Heart left ventricle (tissue), 16 donors: ENCODE data around the gene C5orf52. TPM values are rescaled to one million over a fixed set of nuclear protein-coding genes. Genes with fewer than 3 reads are reported as not detected.

Experiments
- ATAC-seq, 4 donors: fragments of 200-7000 bp; cut with Tn5 transposase; one replicate each; pipeline ENCODE4 v1.9.1; 2020 to 2022; ENCODE audit warnings: moderate library complexity in 4 of 4, mild to moderate bottlenecking in 3 of 4, moderate number of reproducible peaks in 1 of 4
- DNase-seq, 5 donors: peaks; one replicate each; pipeline ENCODE4 v3.0.0-alpha.2; 2020
- H3K27ac ChIP-seq, 12 donors: fragments of 200-600 bp; sonication (generic) in 4 of 12; one replicate each; pipeline versions ENCODE4 v1.5.0 to v1.8.0; 2016 to 2022; ENCODE audit warnings: mild to moderate bottlenecking in 2 of 12
- H3K27me3 ChIP-seq, 9 donors: fragments of 200-600 bp; sonication (generic) in 2 of 9; one replicate each; pipeline versions ENCODE4 v1.5.1 to v1.8.0; 2016 to 2022; ENCODE audit warnings: mild to moderate bottlenecking in 3 of 9
- H3K36me3 ChIP-seq, 9 donors: fragments of 200-600 bp; sonication (generic) in 2 of 9; one replicate each; pipeline versions ENCODE4 v1.5.0 to v1.8.0; 2018 to 2022; ENCODE audit warnings: mild to moderate bottlenecking in 2 of 9
- H3K4me1 ChIP-seq, 12 donors: fragments of 200-600 bp; sonication (generic) in 4 of 12; one replicate each; pipeline versions ENCODE4 v1.5.0 to v1.8.0; 2016 to 2022; ENCODE audit warnings: mild to moderate bottlenecking in 3 of 12
- H3K4me3 ChIP-seq, 12 donors: fragments of 200-600 bp; sonication (generic) in 4 of 12; one replicate each; pipeline versions ENCODE4 v1.5.0 to v1.8.0; 2017 to 2022; ENCODE audit warnings: mild to moderate bottlenecking in 9 of 12, moderate library complexity in 4 of 12
- H3K9me3 ChIP-seq, 12 donors: fragments of 200-600 bp; sonication (generic) in 4 of 12; one replicate each; pipeline versions ENCODE4 v1.5.0 to v1.8.0; 2016 to 2022; ENCODE audit warnings: mild to moderate bottlenecking in 1 of 12
- POLR2A ChIP-seq, 2 donors: fragments of 450-650 bp; IDR thresholded peaks; one replicate each; pipeline ENCODE4 v1.6.1; 2017; ENCODE audit warnings: antibody characterized with exemption in 2 of 2, mild to moderate bottlenecking in 2 of 2, moderate library complexity in 2 of 2
- WGBS, 4 donors: extraction: QIAGEN DNeasy Blood & Tissue Kit in 2 of 4; methylation state at CpG; one replicate each; pipeline versions ENCODE4 v1.1.5 to v1.1.7; 2013 to 2018; 5-methylcytosine and 5-hydroxymethylcytosine counted together
- intact Hi-C, 10 donors: fragments of 100-400 bp; cut with DNase I; formaldehyde crosslinking; loops; one replicate each; pipeline versions ENCODE4 v1.11.1 to v1.14.2; 2022
- polyA plus RNA-seq, 2 donors: library from polyadenylated mRNA; stranded (reverse); fragments of 200-250 nt; gene quantifications; one replicate each; pipeline ENCODE4 v1.2.3, GENCODE V29; 2013
- total RNA-seq, 9 donors: library from RNA; depleted of rRNA in 2 of 9; stranded (reverse); fragments of >200 nt in 2 of 9; fragmentation: NEBNext Ultra II Directional in 3 of 9; extraction: Animal tissue kit (Norgen Biotek cat#: 25700) in 3 of 9; gene quantifications; one replicate each; pipeline versions ENCODE4 v1.1.0 to v1.2.4, GENCODE V29; 2016 to 2023
- TF ChIP-seq, protein P1 (sequence below), 12 donors: fragments of 200-600 bp; sonication (generic) in 4 of 12; IDR thresholded peaks; one replicate each; pipeline versions ENCODE4 v1.5.0 to v1.8.0; 2018 to 2022; ENCODE audit warnings: antibody characterized with exemption in 12 of 12, mild to moderate bottlenecking in 5 of 12
- donor health status: ischemic (EF 13 %, LVEDD 7.1; RV severe dilation, severe dysfunction).
- donor health status: healthy with polysubstance abuse.
- donor health status: DM: no; HTN: yes; CAD: no.
- donor health status: DM: no; HTN: no; CAD: no.
- donor health status: ischemic (EF 25% LVEDD 6.9; RV normal size, moderate dysfunction).
- donor health status: ischemic (EF 25% LVEDD 5.7; RV mildly dilated, moderate dysfunction).
- donor health status: healthy.
- donor health status: DM: yes; HTN: yes; CAD: no.
- donor health status: ischemic (EF 35%, LVEDD 5.7; RV mildly dilated, moderate dysfunction).
- donor health status: nonischemic (EF 11% LVEDD 7.7; RV severe dilation, severe dysfunction).
- donor health status: DM: yes; HTN: yes; CAD: no.
- donor health status: PGD.
- donor health status: ischemic (EF 29% LVEDD 5.4; RV normal size, mild dysfunction).
- donor health status: nonischemic (EF 23%, LVEDD 6.1; RV moderate dilation, normal function).

Gene C5orf52
- total and polyA plus RNA-seq, 11 donors = not detected

DNA sequence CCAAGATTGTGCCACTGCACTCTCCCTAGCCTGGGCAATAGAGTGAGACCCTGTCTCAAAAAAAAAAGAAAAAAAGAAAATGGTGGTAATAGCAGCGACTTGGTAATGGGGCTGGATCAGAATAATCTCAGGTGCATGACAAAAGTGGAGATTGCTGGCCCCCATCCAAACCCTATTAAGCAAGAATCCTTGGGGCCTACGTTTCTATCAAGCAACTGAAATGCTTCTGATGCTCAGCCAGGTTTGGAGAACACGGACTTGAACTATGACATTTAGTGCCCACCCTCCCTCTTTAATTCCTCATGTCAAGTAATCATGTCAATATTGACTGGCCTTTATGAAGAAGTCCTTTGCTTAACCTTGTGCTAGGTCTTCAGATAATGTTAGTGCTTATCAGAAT lies 6.6 kb downstream of the C5orf52 start:
- no peaks in the 10 kb centered on the region for H3K36me3 ChIP-seq
- TF ChIP-seq POLR2A (IDR thresholded peaks at IDR 0.05) = no peak
- TF ChIP-seq, protein P1, sequence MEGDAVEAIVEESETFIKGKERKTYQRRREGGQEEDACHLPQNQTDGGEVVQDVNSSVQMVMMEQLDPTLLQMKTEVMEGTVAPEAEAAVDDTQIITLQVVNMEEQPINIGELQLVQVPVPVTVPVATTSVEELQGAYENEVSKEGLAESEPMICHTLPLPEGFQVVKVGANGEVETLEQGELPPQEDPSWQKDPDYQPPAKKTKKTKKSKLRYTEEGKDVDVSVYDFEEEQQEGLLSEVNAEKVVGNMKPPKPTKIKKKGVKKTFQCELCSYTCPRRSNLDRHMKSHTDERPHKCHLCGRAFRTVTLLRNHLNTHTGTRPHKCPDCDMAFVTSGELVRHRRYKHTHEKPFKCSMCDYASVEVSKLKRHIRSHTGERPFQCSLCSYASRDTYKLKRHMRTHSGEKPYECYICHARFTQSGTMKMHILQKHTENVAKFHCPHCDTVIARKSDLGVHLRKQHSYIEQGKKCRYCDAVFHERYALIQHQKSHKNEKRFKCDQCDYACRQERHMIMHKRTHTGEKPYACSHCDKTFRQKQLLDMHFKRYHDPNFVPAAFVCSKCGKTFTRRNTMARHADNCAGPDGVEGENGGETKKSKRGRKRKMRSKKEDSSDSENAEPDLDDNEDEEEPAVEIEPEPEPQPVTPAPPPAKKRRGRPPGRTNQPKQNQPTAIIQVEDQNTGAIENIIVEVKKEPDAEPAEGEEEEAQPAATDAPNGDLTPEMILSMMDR (IDR thresholded peaks at IDR 0.05) = no peak
- 67 to 76% (median 72%) methylated on average over 3 of the region's 3 CpGs for WGBS, 4 donors
- DNase-seq (no peak), ATAC-seq (no peak)
- intact Hi-C loops = no loop called here
- H3K27me3 ChIP-seq = no peaks in the 10 kb centered on the region
- no peak overlapping the region for H3K27ac ChIP-seq
- H3K9me3 ChIP-seq = no peaks in the 10 kb centered on the region
- no peaks in the 10 kb centered on the region for H3K4me1 ChIP-seq
- H3K4me3 ChIP-seq = no peak overlapping the region

DNA sequence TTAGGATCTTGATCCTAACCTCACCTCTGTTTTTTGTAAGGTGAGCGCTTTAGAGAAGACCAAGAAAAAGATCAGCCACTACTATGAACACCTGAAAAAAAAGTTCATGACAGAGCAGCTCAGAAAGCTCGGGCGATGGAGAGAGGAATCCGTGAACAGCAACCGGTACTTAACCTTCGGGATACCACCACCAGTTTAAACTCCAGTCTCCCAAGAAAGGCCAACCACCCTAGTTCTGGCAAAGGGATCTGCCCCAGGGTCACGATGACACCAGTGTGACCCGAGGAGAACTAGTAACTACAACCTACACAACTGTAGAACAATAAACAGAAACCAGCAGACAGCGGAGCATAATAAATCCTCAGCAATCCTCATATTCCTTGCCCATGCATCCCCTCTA lies 8.5 kb downstream of the C5orf52 start:
- no peaks in the 10 kb centered on the region for H3K36me3 ChIP-seq
- no peak for DNase-seq
- no peak for TF ChIP-seq POLR2A (IDR thresholded peaks at IDR 0.05)
- TF ChIP-seq, protein P1 (IDR thresholded peaks at IDR 0.05) = no peak
- H3K27me3 ChIP-seq = no peaks in the 10 kb centered on the region
- no peak overlapping the region for H3K27ac ChIP-seq
- H3K9me3 ChIP-seq = no peaks in the 10 kb centered on the region
- H3K4me1 ChIP-seq = no peaks in the 10 kb centered on the region
- H3K4me3 ChIP-seq = no peak overlapping the region
- WGBS, 4 donors = 94 to 97% (median 95%) methylated on average over 9 of the region's 9 CpGs
- intact Hi-C loops = no loop called here
- no peak for ATAC-seq

DNA sequence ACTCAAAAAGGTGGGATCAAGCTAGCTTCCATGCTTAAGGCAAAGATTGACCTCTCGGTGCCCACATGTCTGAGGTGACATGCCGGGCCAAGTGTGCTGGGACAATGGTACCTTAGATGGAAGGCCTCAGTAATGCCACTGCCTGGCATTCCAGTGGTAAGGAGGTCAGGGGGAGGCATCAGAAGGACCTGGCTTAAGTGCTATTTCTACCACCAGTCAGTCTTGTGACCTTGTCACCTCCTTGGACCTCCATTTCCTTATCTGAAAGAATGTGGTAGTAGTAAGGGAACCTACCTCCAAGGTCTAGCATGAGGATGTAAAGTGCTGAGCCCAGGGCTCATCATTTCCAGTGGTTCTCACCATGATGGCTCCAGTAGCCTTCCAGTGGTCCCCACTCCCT lies 8.9 kb downstream of the C5orf52 start:
- Histone ChIP-seq H3K27me3 (no peaks in the 10 kb centered on the region), H3K4me1 (no peaks in the 10 kb centered on the region), H3K27ac (no peak overlapping the region), H3K4me3 (no peak overlapping the region), H3K36me3 (no peaks in the 10 kb centered on the region), H3K9me3 (no peaks in the 10 kb centered on the region)
- WGBS, 4 donors = 98 to 100% (median 99%) methylated on average over 2 of the region's 2 CpGs
- DNase-seq (no peak), ATAC-seq (no peak)
- TF ChIP-seq, protein P1 (IDR thresholded peaks at IDR 0.05) = no peak
- no peak for TF ChIP-seq POLR2A (IDR thresholded peaks at IDR 0.05)
- intact Hi-C loops = no loop called here

DNA sequence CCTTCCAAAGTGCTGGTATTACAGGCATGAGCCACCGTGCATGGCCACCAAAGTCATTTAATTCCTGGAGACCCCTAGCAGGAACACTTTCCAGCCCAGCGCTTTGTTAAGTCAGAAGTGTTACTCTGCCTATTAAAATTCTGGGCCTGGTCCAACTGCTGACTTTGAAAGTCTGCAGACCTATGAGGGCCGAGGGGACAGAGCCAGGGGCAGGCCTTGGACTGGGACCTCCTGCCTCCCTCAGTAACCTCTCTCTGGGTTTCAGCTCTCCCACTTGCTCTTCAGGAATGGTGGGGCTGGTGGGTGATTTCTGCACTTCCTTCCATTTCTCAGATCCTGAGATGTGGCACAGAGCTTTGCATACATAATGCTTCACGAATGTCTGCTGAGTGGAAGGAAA lies 9.7 kb downstream of the C5orf52 start:
- no peaks in the 10 kb centered on the region for H3K9me3 ChIP-seq
- 56 to 68% (median 62%) methylated on average over 4 of the region's 4 CpGs for WGBS, 4 donors
- H3K4me1 ChIP-seq = peaks cover 0 to under 1% (median 0%) of the 10 kb centered on the region in 12 donors
- no peaks in the 10 kb centered on the region for H3K36me3 ChIP-seq
- no peak for DNase-seq
- H3K4me3 ChIP-seq = no peak overlapping the region
- TF ChIP-seq, protein P1 (IDR thresholded peaks at IDR 0.05) = no peak
- H3K27ac ChIP-seq = no peak overlapping the region
- no peak for ATAC-seq
- intact Hi-C loops = no loop called here
- H3K27me3 ChIP-seq = no peaks in the 10 kb centered on the region
